T-helper 2 cell treated with Interferon-gamma antibody and Interleukin-4, amounts not matched to agents 5 μg/mL and 100 μg/mL, for 36 hours (primary cell): ENCODE results near the gene ABCG1.
"Not testable (repeated sequence)": the region's sequence is repeated elsewhere in the genome, so short reads cannot be mapped to it uniquely, and the experiment has no call there.

Source experiments
- DNase-seq: peaks from one replicate; pipeline ENCODE4 v3.0.0; 2021; ENCODE audit warnings: low spot score
- H3K27ac Mint-ChIP-seq: one replicate; pipeline ENCODE4 v1.8.0; 2021; ENCODE audit warnings: mild to moderate bottlenecking, mixed read lengths
- H3K27me3 Mint-ChIP-seq: one replicate; pipeline ENCODE4 v1.8.0; 2021; ENCODE audit warnings: low read depth, mixed read lengths
- H3K36me3 Mint-ChIP-seq: one replicate; pipeline ENCODE4 v1.8.0; 2021; ENCODE audit warnings: low read depth, mixed read lengths
- H3K4me1 Mint-ChIP-seq: one replicate; pipeline ENCODE4 v1.8.0; 2021; ENCODE audit warnings: low read depth, mixed read lengths
- H3K4me3 Mint-ChIP-seq: one replicate; pipeline ENCODE4 v1.8.0; 2022; ENCODE audit warnings: mild to moderate bottlenecking, moderate library complexity, mixed read lengths
- H3K9me3 Mint-ChIP-seq: one replicate; pipeline ENCODE4 v1.8.0; 2021; ENCODE audit warnings: mixed read lengths

Gene ABCG1

DNA sequence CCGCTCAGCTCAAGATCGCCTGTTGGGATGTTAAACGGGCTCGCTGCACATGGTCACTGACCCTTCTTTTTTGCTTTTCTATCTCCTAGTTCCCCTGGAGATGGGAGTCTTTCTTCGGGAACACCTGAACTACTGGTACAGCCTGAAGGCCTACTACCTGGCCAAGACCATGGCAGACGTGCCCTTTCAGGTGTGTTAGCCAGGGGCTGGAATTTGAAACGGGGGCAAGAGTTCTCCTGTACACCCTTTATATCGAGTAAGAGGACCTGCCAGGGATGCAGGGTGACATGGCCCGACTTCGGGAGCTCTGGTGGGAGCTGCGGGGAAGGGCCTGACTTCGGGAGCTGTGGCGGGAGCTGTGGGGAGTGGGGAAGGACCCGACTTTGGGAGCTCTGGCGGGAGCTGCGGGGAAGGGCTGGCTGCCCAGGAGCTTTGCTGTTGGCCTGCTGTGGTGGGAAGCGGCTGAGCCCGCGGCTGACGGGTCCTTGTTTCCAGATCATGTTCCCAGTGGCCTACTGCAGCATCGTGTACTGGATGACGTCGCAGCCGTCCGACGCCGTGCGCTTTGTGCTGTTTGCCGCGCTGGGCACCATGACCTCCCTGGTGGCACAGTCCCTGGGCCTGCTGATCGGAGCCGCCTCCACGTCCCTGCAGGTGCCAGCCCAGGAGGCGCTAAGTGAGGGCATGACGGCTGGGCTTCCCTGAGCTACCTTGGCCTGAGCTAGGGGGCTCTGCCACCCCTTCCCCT is 72.2 kb downstream of the ABCG1 start:
- Mint-ChIP-seq H3K4me1 (no peaks in the 10 kb centered on the region), H3K27ac (no peak overlapping the region), H3K27me3 (no peaks in the 10 kb centered on the region), H3K4me3 (no peak overlapping the region), H3K36me3 (peaks cover 21% of the 10 kb centered on the region), H3K9me3 (peaks cover 9% of the 10 kb centered on the region)
- no peak for DNase-seq

DNA sequence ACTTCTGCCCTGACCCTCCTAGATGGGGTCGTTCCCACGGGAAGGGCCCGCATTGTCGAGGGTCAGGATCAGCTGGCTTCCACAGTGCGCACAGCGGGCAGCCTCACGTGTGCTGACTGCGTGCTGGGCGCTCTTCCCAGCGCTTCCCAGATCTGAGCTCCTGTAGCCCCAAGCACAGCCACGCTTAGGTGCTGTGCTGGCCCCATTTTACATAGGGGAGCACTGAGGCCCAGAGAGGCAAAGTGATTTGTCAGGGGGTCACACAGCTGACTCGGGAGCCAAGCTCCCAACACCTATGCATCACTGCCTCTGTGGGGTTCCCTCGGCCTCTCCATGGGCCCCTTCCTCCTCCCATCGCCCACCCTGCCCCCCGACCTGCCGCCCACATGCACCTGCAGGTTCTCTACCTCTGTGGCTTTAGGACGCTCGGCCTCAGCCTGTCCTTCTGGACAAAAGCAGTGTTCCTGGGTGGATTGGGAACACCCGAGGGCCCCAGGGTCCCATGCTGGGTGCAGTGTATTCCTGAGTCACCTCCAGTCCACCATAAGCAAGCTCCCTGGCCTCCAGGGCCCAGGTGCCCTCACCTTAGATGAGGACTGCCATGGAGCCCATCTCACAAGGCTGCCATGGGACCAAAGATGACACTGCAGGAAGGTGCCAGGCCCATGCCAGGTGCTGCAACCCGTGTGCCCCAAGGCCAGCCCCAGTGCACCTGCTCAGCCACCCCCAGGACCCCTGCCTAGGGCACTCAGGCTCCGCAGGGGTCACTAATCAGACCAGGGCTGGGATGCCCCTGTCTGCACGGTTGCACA is 73.0 kb downstream of the ABCG1 start:
- Mint-ChIP-seq H3K4me3 (no peak overlapping the region), H3K4me1 (no peaks in the 10 kb centered on the region), H3K27ac (no peak overlapping the region), H3K9me3 (peaks cover 9% of the 10 kb centered on the region), H3K36me3 (peaks cover 21% of the 10 kb centered on the region), H3K27me3 (no peaks in the 10 kb centered on the region)
- no peak for DNase-seq

- H3K36me3 Mint-ChIP-seq, result peaks cover 21% of the 10 kb centered on the region
- not testable (repeated sequence) for H3K27me3 Mint-ChIP-seq, DNase-seq, H3K9me3 Mint-ChIP-seq, H3K4me3 Mint-ChIP-seq, H3K27ac Mint-ChIP-seq, H3K4me1 Mint-ChIP-seq
Observed at GRCh38 chr21:42292563-42293142, 73.7 kb downstream of the ABCG1 start.

- peaks cover 3% of the 10 kb centered on the region for H3K4me1 Mint-ChIP-seq
- H3K36me3 Mint-ChIP-seq, result peaks cover 11% of the 10 kb centered on the region
- no peaks in the 10 kb centered on the region for H3K27me3 Mint-ChIP-seq
- no peak overlapping the region for H3K4me3 Mint-ChIP-seq
- H3K27ac Mint-ChIP-seq, result no peak overlapping the region
- no peak for DNase-seq
- peaks cover 5% of the 10 kb centered on the region for H3K9me3 Mint-ChIP-seq
Observed at GRCh38 chr21:42293649-42294272, 74.8 kb downstream of the ABCG1 start.

DNA sequence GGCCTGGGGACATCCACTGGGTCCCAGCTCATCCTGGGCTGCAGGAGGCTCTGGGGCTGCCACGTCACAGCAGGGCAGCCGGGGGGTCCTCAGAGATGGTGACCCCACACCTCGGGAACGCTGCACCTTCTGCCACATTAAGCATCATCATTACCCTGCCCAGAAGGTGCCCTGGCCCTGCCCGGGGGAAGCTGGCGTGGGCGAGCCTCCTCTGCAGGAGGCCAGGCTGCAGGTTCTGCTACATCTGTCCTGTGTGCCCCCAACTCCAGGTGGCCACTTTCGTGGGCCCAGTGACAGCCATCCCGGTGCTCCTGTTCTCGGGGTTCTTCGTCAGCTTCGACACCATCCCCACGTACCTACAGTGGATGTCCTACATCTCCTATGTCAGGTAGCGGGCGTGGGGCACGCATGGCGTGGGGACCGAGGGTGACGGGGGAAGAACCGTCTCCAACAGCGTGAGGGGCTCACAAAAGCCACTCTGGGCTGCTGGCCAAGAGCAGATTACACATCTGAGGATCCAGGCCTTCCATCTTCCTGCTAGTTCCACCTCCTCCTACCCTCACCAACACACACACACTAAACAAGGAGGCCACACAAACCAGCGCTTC is 75.4 kb downstream of the ABCG1 start:
- H3K27ac Mint-ChIP-seq, result no peak overlapping the region

GRCh38 chr21:42295845-42296244 is 76.9 kb downstream of the ABCG1 start:
- no peak for DNase-seq
- Mint-ChIP-seq H3K27ac (no peak overlapping the region), H3K4me1 (peaks cover 19% of the 10 kb centered on the region), H3K9me3 (no peaks in the 10 kb centered on the region), H3K36me3 (peaks cover 6% of the 10 kb centered on the region), H3K27me3 (no peaks in the 10 kb centered on the region), H3K4me3 (no peak overlapping the region)

More for the DNA sequence above, 75.4 kb downstream of the ABCG1 start:
- DNase-seq, result no peak
- Mint-ChIP-seq H3K36me3 (peaks cover 6% of the 10 kb centered on the region), H3K27me3 (no peaks in the 10 kb centered on the region), H3K4me3 (no peak overlapping the region), H3K4me1 (peaks cover 9% of the 10 kb centered on the region), H3K9me3 (no peaks in the 10 kb centered on the region)

GRCh38 chr21:42296501-42296900 is 77.6 kb downstream of the ABCG1 start:
- H3K4me3 Mint-ChIP-seq, result no peak overlapping the region
- DNase-seq, result no peak
- no peaks in the 10 kb centered on the region for H3K27me3 Mint-ChIP-seq
- H3K9me3 Mint-ChIP-seq, result no peaks in the 10 kb centered on the region
- H3K36me3 Mint-ChIP-seq, result peaks cover 6% of the 10 kb centered on the region
- H3K4me1 Mint-ChIP-seq, result peaks cover 19% of the 10 kb centered on the region
- H3K27ac Mint-ChIP-seq, result no peak overlapping the region

DNA sequence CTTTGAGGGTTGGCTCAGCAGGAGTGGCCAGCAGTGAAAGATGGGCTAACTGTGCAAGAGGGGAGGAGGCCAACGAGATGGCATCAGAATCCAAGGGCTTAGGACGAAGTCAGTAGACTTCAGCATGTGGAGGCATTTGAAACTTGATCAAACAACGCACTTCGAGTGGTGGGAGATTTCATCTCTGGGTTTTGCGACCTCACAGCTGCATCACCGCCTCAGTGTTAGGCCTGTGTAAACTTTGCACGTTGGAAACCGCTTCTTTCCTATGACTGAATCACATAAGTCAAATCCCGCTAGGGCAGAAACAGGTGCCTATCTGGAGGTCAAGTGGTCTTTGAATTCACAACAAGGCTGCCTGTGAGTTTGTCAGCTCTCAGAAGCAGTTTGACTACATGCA is 78.4 kb downstream of the ABCG1 start:
- H3K27ac Mint-ChIP-seq, result no peak overlapping the region
- no peak overlapping the region for H3K4me3 Mint-ChIP-seq
- DNase-seq, result no peak
- no peaks in the 10 kb centered on the region for H3K9me3 Mint-ChIP-seq
- H3K4me1 Mint-ChIP-seq, result peaks cover 19% of the 10 kb centered on the region
- H3K36me3 Mint-ChIP-seq, result peaks cover 6% of the 10 kb centered on the region
- no peaks in the 10 kb centered on the region for H3K27me3 Mint-ChIP-seq

- no peak overlapping the region for H3K27ac Mint-ChIP-seq
- peaks cover 6% of the 10 kb centered on the region for H3K36me3 Mint-ChIP-seq
- H3K4me1 Mint-ChIP-seq, result peaks cover 19% of the 10 kb centered on the region
- no peaks in the 10 kb centered on the region for H3K27me3 Mint-ChIP-seq
- no peak overlapping the region for H3K4me3 Mint-ChIP-seq
- no peaks in the 10 kb centered on the region for H3K9me3 Mint-ChIP-seq
- DNase-seq, result no peak
Observed at GRCh38 chr21:42298237-42298636, 79.3 kb downstream of the ABCG1 start.

GRCh38 chr21:42298657-42299056 is 79.7 kb downstream of the ABCG1 start:
- DNase-seq, result no peak
- Mint-ChIP-seq H3K27ac (no peak overlapping the region), H3K36me3 (peaks cover 6% of the 10 kb centered on the region), H3K4me1 (peaks cover 19% of the 10 kb centered on the region), H3K27me3 (no peaks in the 10 kb centered on the region), H3K9me3 (no peaks in the 10 kb centered on the region), H3K4me3 (no peak overlapping the region)

DNA sequence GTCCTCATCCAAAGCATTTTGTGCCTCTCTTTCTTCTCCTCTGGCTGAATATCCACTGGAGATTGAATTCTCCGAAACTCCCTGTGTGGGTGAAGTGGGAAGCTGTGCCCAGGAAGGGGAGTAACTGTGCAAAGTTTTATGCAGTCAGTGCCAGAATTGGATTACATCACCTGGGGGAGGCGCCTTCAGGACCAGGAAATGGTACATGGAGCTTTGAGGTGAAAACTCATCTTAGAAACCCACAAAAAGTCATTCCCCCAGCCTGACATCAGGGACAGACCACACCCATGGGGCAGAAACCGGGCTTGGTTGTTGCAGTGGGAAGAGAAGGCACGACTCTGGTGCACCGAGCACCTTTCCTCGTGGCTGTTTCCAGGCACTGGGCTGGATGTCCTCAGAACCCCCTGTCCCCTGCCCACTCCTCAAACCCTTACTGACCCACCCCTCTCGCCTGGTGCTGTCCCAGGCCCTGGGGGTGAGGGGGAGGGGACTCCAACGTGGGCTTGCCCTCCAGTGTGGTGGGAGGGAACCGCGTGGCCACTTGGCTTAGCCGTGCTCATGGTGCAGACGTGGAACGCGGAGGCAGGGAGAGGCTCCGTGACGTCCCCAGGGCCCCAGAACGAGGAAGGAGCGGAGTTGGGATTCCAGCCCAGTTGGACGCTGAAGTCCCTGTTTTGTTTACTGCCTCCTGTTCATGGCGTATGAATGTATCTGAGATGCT is 80.5 kb downstream of the ABCG1 start:
- Mint-ChIP-seq H3K27me3 (no peaks in the 10 kb centered on the region), H3K9me3 (no peaks in the 10 kb centered on the region), H3K36me3 (peaks cover 6% of the 10 kb centered on the region), H3K4me3 (no peak overlapping the region), H3K27ac (no peak overlapping the region), H3K4me1 (peaks cover 19% of the 10 kb centered on the region)
- peak; percentile 39 for DNase-seq

GRCh38 chr21:42300045-42300583 is 81.2 kb downstream of the ABCG1 start:
- no peak overlapping the region for H3K4me3 Mint-ChIP-seq
- H3K27ac Mint-ChIP-seq, result no peak overlapping the region
- H3K9me3 Mint-ChIP-seq, result no peaks in the 10 kb centered on the region
- no peaks in the 10 kb centered on the region for H3K27me3 Mint-ChIP-seq
- DNase-seq, result no peak
- peaks cover 3% of the 10 kb centered on the region for H3K36me3 Mint-ChIP-seq
- peaks cover 19% of the 10 kb centered on the region for H3K4me1 Mint-ChIP-seq

- H3K9me3 Mint-ChIP-seq, result no peaks in the 10 kb centered on the region
- H3K4me3 Mint-ChIP-seq, result no peak overlapping the region
- H3K36me3 Mint-ChIP-seq, result no peaks in the 10 kb centered on the region
- H3K27me3 Mint-ChIP-seq, result no peaks in the 10 kb centered on the region
- peaks cover 19% of the 10 kb centered on the region for H3K4me1 Mint-ChIP-seq
- DNase-seq, result no peak
- H3K27ac Mint-ChIP-seq, result no peak overlapping the region
Observed at GRCh38 chr21:42300956-42301355, 82.0 kb downstream of the ABCG1 start.
